ENCODE data around the gene ZNF138.

- TF ChIP-seq CTCF (IDR thresholded peaks at IDR 0.05) (no peak), EZH2 (IDR thresholded peaks at IDR 0.05) (no peak)
Measured at GRCh38 chr7:64853679-64854078, 59.5 kb downstream of the ZNF138 start.
